ENCODE data around the gene ABTB1.
"Not testable (repeated sequence)": the region's sequence is repeated elsewhere in the genome, so short reads cannot be mapped to it uniquely, and the experiment has no call there.

The ABTB1 gene

DNA sequence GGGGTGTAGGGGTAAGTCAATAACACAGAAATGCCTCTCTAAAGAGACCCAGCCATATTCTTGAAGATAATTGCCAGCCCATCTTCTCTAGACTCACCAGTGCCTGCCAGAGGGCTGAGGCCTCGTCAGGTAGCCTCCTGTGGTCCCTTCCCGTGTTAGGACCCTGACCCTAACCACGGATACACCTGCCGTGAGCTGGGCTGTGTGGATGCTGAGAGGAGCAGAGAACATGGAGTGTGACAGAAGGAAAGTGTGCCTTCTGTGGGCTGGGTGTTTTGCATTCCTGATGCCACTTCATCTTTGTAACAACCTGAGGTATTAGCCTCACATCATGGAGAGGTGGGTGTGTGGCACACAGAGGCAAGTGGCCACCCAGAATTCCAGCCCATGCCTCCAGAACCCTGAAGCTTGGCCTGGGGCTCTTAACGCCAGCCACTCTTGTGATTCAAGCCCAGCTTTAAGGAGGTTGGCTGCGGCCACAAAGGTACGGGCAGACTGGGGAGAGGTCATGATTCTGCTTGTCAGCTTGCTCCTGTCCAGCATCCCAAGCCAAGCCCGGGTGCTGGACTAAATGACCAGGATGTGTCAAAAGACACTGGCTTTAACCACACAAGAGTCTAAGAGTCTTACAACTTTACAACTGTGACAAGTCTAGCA is 21.1 kb upstream of the ABTB1 start:
- DNase-seq, result no peak

DNA sequence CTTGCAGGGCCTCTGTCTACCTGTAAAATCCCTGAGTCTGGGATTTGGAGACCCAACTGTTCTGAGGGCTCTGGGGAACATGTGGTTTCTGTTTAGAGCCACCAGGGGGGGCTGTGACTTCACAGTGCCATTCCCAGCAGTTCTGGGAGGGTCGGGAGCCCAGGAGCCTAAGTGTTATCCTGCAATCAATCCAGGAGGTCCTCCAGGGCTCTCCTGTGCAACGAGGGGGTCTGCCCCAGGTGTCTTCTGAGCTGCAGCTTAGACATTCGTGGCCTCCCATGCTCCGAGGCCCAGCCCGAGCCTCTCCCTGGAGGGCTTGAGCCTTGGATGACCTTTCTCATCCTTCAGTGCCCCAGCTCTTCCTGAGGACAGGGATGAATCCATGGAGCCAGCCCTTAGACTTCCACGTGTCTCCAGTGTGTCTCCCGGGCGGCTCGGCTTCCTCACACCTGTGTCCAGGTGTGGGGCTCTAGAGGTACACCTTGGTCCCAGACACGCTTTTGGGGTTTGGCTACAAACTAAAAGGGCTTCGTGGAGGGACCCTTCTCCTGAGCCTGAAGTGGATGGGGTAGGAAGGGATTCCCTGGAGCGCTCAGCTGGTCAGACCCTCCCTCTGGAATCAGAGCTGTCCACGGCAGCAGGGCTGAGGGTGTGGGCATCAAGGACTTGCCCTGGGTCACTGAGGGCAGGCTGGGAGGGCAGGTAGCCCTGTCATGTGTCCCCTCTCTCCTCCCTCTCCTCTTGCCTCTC is 20.3 kb upstream of the ABTB1 start:
- DNase-seq, result no peak

- DNase-seq, result no peak
Measured at GRCh38 chr3:127654374-127654773, 18.4 kb upstream of the ABTB1 start.

- DNase-seq, result not testable (repeated sequence)
Measured at GRCh38 chr3:127654993-127655392, 17.8 kb upstream of the ABTB1 start.

GRCh38 chr3:127655641-127656040 is 17.1 kb upstream of the ABTB1 start:
- DNase-seq, result no peak

- DNase-seq, result no peak
Measured at GRCh38 chr3:127656906-127657305, 15.8 kb upstream of the ABTB1 start.

- no peak for DNase-seq
Measured at GRCh38 chr3:127658234-127658633, 14.5 kb upstream of the ABTB1 start.

GRCh38 chr3:127660621-127661251 is 12.0 kb upstream of the ABTB1 start:
- no peak for DNase-seq

DNA sequence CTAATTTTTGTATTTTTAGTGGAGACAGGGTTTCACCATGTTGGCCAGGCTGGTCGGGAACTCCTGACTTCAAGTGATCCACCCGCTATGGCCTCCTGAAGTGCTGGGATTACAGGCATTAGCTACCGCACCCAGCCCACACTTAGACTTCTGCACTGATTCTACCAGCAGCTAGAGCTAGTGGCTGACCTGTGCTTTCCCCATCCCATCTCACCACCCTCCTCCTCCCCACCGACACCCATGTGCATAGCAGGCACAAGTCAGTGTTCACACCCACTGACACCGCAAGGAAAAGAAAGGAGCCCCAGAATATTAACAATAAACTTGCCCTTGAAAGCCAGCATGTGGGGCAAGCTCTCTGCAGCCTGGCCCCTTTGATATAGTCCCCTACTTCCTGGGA is 11.2 kb upstream of the ABTB1 start:
- DNase-seq, result no peak

DNA sequence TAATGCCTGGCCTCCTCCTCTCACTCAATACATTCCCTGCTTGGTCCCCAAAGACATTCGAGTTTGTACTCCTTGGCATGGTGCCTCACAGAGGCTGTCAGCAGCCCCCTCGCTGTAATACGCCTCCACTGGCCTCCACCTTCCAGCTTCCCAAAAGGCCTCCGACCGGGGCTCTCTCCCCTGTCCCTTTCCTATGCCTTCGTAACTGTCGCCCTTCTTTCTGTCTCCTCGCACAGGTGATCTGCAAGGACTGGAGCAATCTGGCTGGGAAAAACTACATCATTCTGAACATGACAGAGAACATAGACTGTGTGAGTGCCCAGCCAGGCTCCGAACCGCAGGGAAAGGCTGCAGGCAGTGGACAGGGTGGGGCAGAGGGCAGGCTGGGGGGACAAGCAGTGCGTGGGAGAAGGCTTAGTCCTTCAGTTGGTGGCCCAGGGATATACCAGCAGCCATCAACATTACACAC is 10.7 kb upstream of the ABTB1 start:
- DNase-seq, result no peak

DNA sequence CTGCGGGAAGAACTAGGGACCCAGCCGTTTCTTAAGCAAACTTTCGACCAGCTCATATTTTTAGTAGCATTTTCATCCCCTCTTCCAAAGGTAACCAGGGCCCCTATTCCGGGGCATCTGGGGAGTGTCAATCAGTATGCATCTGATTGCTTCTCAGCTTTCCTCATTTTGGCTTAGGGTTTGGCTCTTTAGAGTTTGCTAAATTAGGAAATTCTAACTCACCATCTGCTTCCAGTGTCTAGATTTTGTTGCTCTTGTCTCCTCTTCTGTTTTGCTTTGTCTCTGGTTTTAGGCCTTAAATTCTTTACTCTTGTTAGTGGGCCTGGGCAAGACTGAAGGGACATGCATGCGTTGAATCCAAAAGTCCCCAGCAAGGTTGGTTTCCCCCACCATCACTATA is 9.6 kb upstream of the ABTB1 start:
- no peak for DNase-seq

DNA sequence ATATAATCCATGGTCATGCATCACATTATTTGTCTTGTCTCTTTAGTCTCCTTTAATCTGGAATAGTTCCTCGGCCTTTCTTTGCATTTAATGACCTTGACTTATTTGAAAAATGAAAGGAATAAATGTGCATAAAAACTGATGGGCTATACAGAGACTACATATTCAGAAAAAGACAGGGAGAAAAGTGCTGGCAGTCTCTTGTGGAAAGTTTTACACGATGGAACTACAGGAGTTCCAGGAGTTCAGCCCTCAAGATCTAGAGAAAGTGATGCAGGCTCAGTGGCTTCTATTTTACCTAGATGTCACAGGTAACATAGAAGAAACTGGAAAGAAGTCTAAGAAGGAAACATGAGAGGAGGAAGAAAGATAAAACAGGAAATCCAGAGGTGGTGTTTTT is 7.6 kb upstream of the ABTB1 start:
- no peak for DNase-seq

DNA sequence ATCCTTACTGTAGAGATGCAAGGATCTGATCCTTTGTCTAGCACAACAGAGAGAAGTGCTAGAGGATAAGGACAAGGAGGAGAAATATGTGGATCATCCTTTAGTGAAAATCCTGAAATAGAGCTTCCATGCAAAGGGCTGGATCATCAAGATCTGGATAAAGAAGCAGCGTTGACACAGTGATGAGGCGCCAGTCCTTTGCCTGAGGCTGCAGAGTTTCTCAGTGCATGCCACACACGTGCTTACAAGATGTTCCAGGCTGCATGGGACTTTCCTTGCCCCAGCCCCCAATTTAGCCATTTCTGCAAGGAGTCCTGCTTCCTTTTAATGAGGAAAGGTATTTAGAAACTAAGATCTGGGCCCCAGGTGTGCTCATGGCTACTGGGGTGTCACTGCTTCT is 7.2 kb upstream of the ABTB1 start:
- no peak for DNase-seq

DNA sequence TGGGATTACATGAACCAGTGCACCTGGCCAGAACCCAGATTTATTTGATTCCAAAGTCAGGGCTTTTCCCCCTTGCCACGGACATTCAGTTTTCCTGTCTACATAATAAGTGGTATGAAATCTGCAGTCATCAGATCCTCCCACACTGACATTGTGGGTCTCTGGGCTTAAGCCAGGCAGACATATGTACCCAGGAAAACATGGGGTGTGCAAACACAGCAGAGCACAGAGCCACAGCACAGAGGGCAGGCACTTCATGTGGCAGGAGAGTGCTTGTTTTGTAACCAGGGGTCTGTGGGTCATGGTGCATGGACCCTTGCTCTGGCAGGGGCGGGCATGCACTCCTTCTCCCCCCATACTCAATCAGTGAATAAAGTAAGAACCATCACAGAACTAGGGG is 6.1 kb upstream of the ABTB1 start:
- DNase-seq, result no peak

- peak; percentile 49 for DNase-seq
Measured at GRCh38 chr3:127667119-127667681, 5.6 kb upstream of the ABTB1 start.

GRCh38 chr3:127668906-127669305 is 3.8 kb upstream of the ABTB1 start:
- DNase-seq, result no peak

- no peak for DNase-seq
Measured at GRCh38 chr3:127669541-127670228, 3.1 kb upstream of the ABTB1 start.

- DNase-seq, result no peak
Measured at GRCh38 chr3:127670229-127670559, 2.6 kb upstream of the ABTB1 start.

GRCh38 chr3:127670761-127671522 is 1.8 kb upstream of the ABTB1 start:
- no peak for DNase-seq

DNA sequence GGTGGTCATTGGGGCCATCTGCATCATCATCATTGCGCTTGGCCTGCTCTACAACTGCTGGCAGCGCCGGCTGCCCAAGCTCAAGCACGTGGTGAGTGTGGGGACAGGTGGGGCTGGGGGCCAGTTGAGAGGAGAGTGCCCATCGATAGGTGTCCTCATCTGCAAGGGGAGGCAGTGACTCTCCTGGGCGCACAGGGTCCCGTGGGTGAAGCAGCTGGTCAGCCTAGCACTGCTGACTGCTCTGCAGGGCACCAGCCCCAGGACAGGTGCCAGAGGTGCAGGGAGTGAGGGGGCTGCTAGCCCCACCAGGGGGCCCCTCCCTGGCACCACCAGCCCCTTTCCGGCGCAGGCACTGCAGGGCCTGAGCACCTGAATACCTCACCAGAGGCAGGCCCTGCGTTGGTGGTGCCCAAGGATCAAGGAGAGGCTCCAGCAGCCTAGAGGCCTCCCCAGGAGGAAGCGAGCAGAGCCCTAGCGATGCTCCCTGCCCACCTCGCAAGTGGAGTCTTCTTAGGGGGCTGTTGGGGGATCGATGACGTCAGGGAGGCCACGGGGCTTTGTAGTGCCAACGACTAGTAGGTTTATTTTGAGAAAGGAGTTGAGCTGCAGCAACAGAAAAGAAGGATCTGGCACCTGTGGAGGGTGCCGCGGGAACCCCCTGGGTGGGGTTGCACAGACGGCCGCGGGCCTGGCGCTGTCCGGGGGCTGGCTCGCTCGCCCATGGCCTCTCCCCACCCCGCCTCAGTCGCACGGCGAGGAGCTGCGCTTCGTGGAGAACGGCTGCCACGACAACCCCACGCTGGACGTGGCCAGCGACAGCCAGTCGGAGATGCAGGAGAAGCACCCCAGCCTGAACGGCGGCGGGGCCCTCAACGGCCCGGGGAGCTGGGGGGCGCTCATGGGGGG is 976 bp upstream of the ABTB1 start:
- DNase-seq, result no peak

All from NCI-H1417 treated with DMSO at 0.1 percent for 48 hours (cell line).